SK-N-SH (cell line): Measurements from ENCODE around the gene CSNK1G2. TPM values are rescaled to one million over a fixed set of nuclear protein-coding genes. Genes with fewer than 3 reads are reported as not detected.

ENCODE experiments used
- CTCF ChIA-PET: fragments of 300-600, 350-600 bp; formaldehyde crosslinking; extraction: SDS; loops from one replicate; lab custom pipeline; 2021; lab: Yijun Ruan, JAX
- POLR2A ChIA-PET: fragments of 350-600 bp; sonication (Branson Sonifier 250); formaldehyde crosslinking; extraction: SDS; loops from one replicate; lab custom pipeline; 2020; ENCODE audit warnings: antibody characterized with exemption, inconsistent platforms; lab: Yijun Ruan, JAX
- DNase-seq: peaks from one replicate; pipeline ENCODE4 v3.0.0; 2012
- H2AFZ ChIP-seq: fragments of 200-600 bp; sonication (generic); 2 replicates; pipeline ENCODE4 v1.8.1; 2016; ENCODE audit warnings: antibody characterized with exemption, mild to moderate bottlenecking, low read depth
- H3F3A ChIP-seq: fragments of 200-600 bp; sonication (generic); replicated peaks from 2 replicates; pipeline ENCODE3; 2016; ENCODE audit warnings: antibody characterized with exemption, mild to moderate bottlenecking; ENCODE audit not compliant: insufficient read depth
- H3K27ac ChIP-seq, 2 experiments: fragments of 200-500 bp in 1 of 2; fragments of 200-600 bp in 1 of 2; sonication (Bioruptor generic) in 1 of 2; sonication (generic), shearing (Covaris generic) in 1 of 2; 2 replicates each; pipeline versions ENCODE4 v1.5.1 to v1.6.1; 2014 to 2016; ENCODE audit warnings: low read depth in 2 of 2, inconsistent platforms in 1 of 2, low read length in 1 of 2, mild to moderate bottlenecking in 1 of 2, mixed read lengths in 1 of 2
- H3K27me3 ChIP-seq: fragments of 200-600 bp; sonication (generic), shearing (Covaris generic); 2 replicates; pipeline ENCODE4 v1.6.1; 2016; ENCODE audit warnings: mixed run types; ENCODE audit not compliant: insufficient read depth
- H3K36me3 ChIP-seq, 2 experiments: fragments of 200-500 bp in 1 of 2; fragments of 200-600 bp in 1 of 2; sonication (Bioruptor generic) in 1 of 2; sonication (generic) in 1 of 2; replicated peaks in 1 of 2; 2 replicates each; pipeline versions ENCODE3 to v1.5.1; 2014 to 2016; ENCODE audit warnings: low read length in 1 of 2, mild to moderate bottlenecking in 1 of 2; ENCODE audit not compliant: insufficient read depth in 2 of 2, control insufficient read depth in 1 of 2
- H3K4me1 ChIP-seq, 2 experiments: fragments of 200-500 bp in 1 of 2; fragments of 200-600 bp in 1 of 2; sonication (Bioruptor generic) in 1 of 2; sonication (generic), shearing (Covaris generic) in 1 of 2; 2 replicates each; pipeline versions ENCODE4 v1.5.1 to v1.6.1; 2014 to 2016; ENCODE audit warnings: low read depth in 1 of 2, low read length in 1 of 2, mixed run types in 1 of 2; ENCODE audit not compliant: insufficient read depth in 2 of 2, control insufficient read depth in 1 of 2
- H3K4me2 ChIP-seq: fragments of 200-600 bp; sonication (generic), shearing (Covaris generic); 2 replicates; pipeline ENCODE4 v1.6.1; 2017; ENCODE audit warnings: mixed run types
- H3K4me3 ChIP-seq, 2 experiments: fragments of 200-500 bp in 1 of 2; fragments of 200-600 bp in 1 of 2; sonication (Bioruptor generic) in 1 of 2; sonication (generic), shearing (Covaris generic) in 1 of 2; 2 replicates each; pipeline versions ENCODE4 v1.5.1 to v1.8.1; 2014 to 2016; ENCODE audit warnings: low read depth in 2 of 2, inconsistent platforms in 1 of 2, low read length in 1 of 2, mild to moderate bottlenecking in 1 of 2, mixed read lengths in 1 of 2, moderate library complexity in 1 of 2
- H3K79me2 ChIP-seq: fragments of 200-600 bp; sonication (generic); 2 replicates; pipeline ENCODE4 v1.8.1; 2017; ENCODE audit warnings: mild to moderate bottlenecking; ENCODE audit not compliant: insufficient read depth
- H3K9ac ChIP-seq: fragments of 200-600 bp; sonication (generic); 2 replicates; pipeline ENCODE4 v1.6.1; 2017; ENCODE audit warnings: mixed run types
- H3K9me2 ChIP-seq: fragments of 200-600 bp; sonication (generic); 2 replicates; pipeline ENCODE4 v1.6.1; 2017; ENCODE audit warnings: mixed run types
- H3K9me3 ChIP-seq: fragments of 200-600 bp; sonication (generic); 2 replicates; pipeline ENCODE4 v1.6.1; 2017; ENCODE audit warnings: mixed run types, mild to moderate bottlenecking, moderate library complexity
- H4K20me1 ChIP-seq: fragments of 200-600 bp; sonication (generic); 2 replicates; pipeline ENCODE4 v1.6.1; 2017; ENCODE audit warnings: mild to moderate bottlenecking, mixed run types; ENCODE audit not compliant: insufficient read depth
- EP300 ChIP-seq, 2 experiments: IDR thresholded peaks; 2 replicates each; pipeline versions ENCODE4 v1.4.0 to v1.6.1; 2012; ENCODE audit warnings: borderline replicate concordance in 1 of 2, low read depth in 1 of 2, low read length in 1 of 2
- EZH2phosphoT487 ChIP-seq: fragments of 200-600 bp; sonication (generic); IDR thresholded peaks from 2 replicates; pipeline ENCODE4 v1.6.1; 2017; ENCODE audit warnings: low read depth, mixed run types, mild to moderate bottlenecking, antibody characterized with exemption, moderate library complexity, borderline replicate concordance
- FOXM1 ChIP-seq: IDR thresholded peaks from 2 replicates; pipeline ENCODE4 v1.4.0; 2012; ENCODE audit warnings: low read depth, mild to moderate bottlenecking
- MXI1 ChIP-seq: IDR thresholded peaks from 2 replicates; pipeline ENCODE4 v1.6.1; 2012; ENCODE audit warnings: mild to moderate bottlenecking, low read depth, low read length, improper control_type of control experiment
- NRF1 ChIP-seq: IDR thresholded peaks from 2 replicates; pipeline ENCODE4 v1.6.1; 2012; ENCODE audit warnings: low read depth, mild to moderate bottlenecking, low read length
- RCOR1 ChIP-seq: fragments of 150-350 bp; IDR thresholded peaks from 2 replicates; pipeline ENCODE4 v1.6.1; 2017; ENCODE audit warnings: antibody characterized with exemption, low read length
- SIN3A ChIP-seq: IDR thresholded peaks from 2 replicates; pipeline ENCODE4 v1.6.1; 2012; ENCODE audit warnings: low read depth, mild to moderate bottlenecking, low read length, moderate library complexity, borderline replicate concordance
- SMC3 ChIP-seq: IDR thresholded peaks from 2 replicates; pipeline ENCODE4 v1.6.1; 2012; ENCODE audit warnings: low read depth, low read length, improper control_type of control experiment
- TAF1 ChIP-seq: IDR thresholded peaks from 2 replicates; pipeline ENCODE4 v1.6.1; 2012; ENCODE audit warnings: low read depth, mild to moderate bottlenecking, low read length, moderate library complexity, borderline replicate concordance
- USF1 ChIP-seq: IDR thresholded peaks from 2 replicates; pipeline ENCODE4 v1.4.0; 2012; ENCODE audit warnings: low read depth, borderline replicate concordance
- YY1 ChIP-seq: IDR thresholded peaks from 2 replicates; pipeline ENCODE4 v1.4.0; 2012; ENCODE audit warnings: low read depth, mild to moderate bottlenecking
- ZBTB33 ChIP-seq: IDR thresholded peaks from 2 replicates; pipeline ENCODE4 v1.4.0; 2012; ENCODE audit warnings: low read depth, borderline replicate concordance
- WGBS: methylation state at CpG from one replicate; pipeline ENCODE4 v1.1.6; 2017; ENCODE audit warnings: low lambda C conversion rate; 5-methylcytosine and 5-hydroxymethylcytosine counted together
- polyA plus RNA-seq, 3 experiments: library from polyadenylated mRNA; depleted of rRNA; stranded (reverse); fragments of >200 nt; gene quantifications; 2 replicates each; pipeline ENCODE4 v1.2.3, GENCODE V29; 2012
- TF ChIP-seq, protein P1 (sequence below): IDR thresholded peaks from 2 replicates; pipeline ENCODE4 v1.6.1; 2012; ENCODE audit warnings: mild to moderate bottlenecking, low read depth, low read length, moderate library complexity
- TF ChIP-seq, protein P2 (sequence below): fragments of 150-350 bp; IDR thresholded peaks from 2 replicates; pipeline ENCODE4 v1.6.1; 2017; ENCODE audit warnings: antibody characterized with exemption, low read length, low read depth, borderline replicate concordance

Gene CSNK1G2
- polyA plus RNA-seq, 1 of the 3 experiments (the other 2 are of a cell fraction): 79.4 TPM

- Histone ChIP-seq H3K9ac (peak overlapping the region; percentile 76), H3K4me2 (peak overlapping the region; percentile 84), H3K27ac (peak overlapping the region; percentile 81 to 82), H4K20me1 (peaks cover 30% of the 10 kb centered on the region), H3F3A (peaks cover 17% of the 10 kb centered on the region), H3K27me3 (no peaks in the 10 kb centered on the region), H3K9me3 (no peaks in the 10 kb centered on the region), H3K79me2 (peaks cover 54% of the 10 kb centered on the region), H3K9me2 (no peaks in the 10 kb centered on the region), H3K4me3 (peak overlapping the region; percentile 63 to 67), H3K36me3 (peaks cover 0 to 2% of the 10 kb centered on the region in 2 experiments), H2AFZ (peak overlapping the region; percentile 77), H3K4me1 (peaks cover 0 to 18% of the 10 kb centered on the region in 2 experiments; a peak in 1 of 4 replicates)
- CTCF ChIA-PET: interaction anchor here (0.7 to 2.9 kb wide), 3 partner anchors 8 to 24 kb away, joined by 3 to 11 read pairs (median 11); no protein-coding TSS in a partner anchor
- WGBS: 59% methylated on average over 15 of the region's 15 CpGs
- POLR2A ChIA-PET: interaction anchor here (0.9 to 1.0 kb wide), 2 partner anchors 34 to 41 kb away, joined by 4 read pairs; no protein-coding TSS in a partner anchor
- DNase-seq: no peak
- TF ChIP-seq MXI1: no peak
- TF ChIP-seq, protein P1, sequence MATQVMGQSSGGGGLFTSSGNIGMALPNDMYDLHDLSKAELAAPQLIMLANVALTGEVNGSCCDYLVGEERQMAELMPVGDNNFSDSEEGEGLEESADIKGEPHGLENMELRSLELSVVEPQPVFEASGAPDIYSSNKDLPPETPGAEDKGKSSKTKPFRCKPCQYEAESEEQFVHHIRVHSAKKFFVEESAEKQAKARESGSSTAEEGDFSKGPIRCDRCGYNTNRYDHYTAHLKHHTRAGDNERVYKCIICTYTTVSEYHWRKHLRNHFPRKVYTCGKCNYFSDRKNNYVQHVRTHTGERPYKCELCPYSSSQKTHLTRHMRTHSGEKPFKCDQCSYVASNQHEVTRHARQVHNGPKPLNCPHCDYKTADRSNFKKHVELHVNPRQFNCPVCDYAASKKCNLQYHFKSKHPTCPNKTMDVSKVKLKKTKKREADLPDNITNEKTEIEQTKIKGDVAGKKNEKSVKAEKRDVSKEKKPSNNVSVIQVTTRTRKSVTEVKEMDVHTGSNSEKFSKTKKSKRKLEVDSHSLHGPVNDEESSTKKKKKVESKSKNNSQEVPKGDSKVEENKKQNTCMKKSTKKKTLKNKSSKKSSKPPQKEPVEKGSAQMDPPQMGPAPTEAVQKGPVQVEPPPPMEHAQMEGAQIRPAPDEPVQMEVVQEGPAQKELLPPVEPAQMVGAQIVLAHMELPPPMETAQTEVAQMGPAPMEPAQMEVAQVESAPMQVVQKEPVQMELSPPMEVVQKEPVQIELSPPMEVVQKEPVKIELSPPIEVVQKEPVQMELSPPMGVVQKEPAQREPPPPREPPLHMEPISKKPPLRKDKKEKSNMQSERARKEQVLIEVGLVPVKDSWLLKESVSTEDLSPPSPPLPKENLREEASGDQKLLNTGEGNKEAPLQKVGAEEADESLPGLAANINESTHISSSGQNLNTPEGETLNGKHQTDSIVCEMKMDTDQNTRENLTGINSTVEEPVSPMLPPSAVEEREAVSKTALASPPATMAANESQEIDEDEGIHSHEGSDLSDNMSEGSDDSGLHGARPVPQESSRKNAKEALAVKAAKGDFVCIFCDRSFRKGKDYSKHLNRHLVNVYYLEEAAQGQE: no peak
- TF ChIP-seq EP300 (IDR thresholded peaks at IDR 0.05; ENCODE audit: borderline replicate concordance in 1 of 2, low read depth in 1 of 2, low read length in 1 of 2): no peak
- TF ChIP-seq SMC3: no peak
- no peak for TF ChIP-seq EZH2phosphoT487
- no peak for TF ChIP-seq RCOR1
- no peak for TF ChIP-seq TAF1
- TF ChIP-seq SIN3A: no peak
- no peak for TF ChIP-seq NRF1
- no peak for TF ChIP-seq ZBTB33
- no peak for TF ChIP-seq YY1
- no peak for TF ChIP-seq USF1
- TF ChIP-seq FOXM1: no peak
- TF ChIP-seq, protein P2, sequence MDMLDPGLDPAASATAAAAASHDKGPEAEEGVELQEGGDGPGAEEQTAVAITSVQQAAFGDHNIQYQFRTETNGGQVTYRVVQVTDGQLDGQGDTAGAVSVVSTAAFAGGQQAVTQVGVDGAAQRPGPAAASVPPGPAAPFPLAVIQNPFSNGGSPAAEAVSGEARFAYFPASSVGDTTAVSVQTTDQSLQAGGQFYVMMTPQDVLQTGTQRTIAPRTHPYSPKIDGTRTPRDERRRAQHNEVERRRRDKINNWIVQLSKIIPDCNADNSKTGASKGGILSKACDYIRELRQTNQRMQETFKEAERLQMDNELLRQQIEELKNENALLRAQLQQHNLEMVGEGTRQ: no peak
Measured at GRCh38 chr19:1905863-1906375, 35.1 kb upstream of the CSNK1G2 start.
